HG03469 (cell line): ENCODE data around the gene DDX42.
"Not testable (repeated sequence)": the region's sequence is repeated elsewhere in the genome, so short reads cannot be mapped to it uniquely, and the experiment has no call there.

ENCODE experiments used
- ATAC-seq: cut with Tn5 transposase; IDR thresholded peaks from one replicate; pipeline ENCODE4 v1.9.1; 2021; ENCODE audit warnings: mild to moderate bottlenecking, moderate library complexity, moderate number of reproducible peaks; ENCODE audit not compliant: unreplicated experiment

The DDX42 gene

DNA sequence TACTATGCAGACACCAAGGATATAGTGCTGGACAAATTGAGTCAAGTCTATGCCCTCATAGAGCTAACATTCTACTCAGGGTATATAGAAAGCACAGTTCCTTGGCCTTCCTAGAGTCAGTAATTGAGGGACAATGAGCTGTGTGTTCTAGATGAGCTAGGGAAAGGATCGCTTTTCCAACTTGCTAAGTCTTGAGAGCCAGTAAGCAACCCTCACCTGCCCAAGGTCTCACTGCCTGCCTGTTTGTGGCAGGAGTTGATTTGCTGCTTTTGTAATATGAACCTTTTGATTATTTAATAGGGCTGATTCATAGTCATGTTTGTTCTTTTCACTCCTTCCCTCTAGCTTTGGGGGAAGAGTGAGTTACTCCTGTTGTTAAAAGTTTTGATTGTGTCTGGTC lies 6.5 kb downstream of the DDX42 start:
- no peak for ATAC-seq

DNA sequence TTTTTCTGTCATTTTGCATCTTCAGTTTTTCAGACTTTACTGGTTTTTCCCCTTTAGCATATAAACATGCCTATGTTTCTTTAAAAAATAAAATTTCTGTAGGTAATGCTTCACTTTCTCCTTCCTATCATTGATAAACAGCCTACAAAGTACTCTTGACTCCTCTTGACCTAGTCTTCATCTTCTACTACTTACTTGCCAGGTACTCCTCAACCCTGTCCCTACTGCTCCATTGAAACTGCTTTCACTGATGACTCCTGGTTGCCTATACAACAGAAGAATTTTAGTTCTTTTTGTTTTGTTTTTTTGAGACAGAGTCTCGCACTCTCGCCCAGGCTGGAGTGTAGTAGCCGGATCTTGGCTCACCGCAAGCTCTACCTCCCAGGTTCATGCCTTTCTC lies 7.0 kb downstream of the DDX42 start:
- no peak for ATAC-seq

DNA sequence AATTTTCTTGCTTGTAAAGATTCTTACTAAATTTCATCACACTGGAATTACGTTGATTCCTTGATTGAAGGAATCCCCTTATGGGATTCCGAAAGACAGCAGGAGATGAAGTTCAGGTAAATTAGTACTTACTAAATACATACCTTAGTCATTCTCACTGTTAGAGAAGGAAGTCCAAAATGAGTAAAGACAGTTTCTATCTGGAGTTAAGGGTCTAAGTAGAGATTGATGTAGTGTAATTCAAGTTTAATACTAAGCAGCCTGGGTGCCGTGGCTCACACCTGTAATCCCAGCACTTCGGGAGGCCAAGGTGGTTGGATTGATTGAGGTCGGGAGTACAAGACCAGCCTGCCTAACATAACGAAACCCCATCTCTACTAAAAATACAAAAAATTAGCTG lies 9.6 kb downstream of the DDX42 start:
- no peak for ATAC-seq

DNA sequence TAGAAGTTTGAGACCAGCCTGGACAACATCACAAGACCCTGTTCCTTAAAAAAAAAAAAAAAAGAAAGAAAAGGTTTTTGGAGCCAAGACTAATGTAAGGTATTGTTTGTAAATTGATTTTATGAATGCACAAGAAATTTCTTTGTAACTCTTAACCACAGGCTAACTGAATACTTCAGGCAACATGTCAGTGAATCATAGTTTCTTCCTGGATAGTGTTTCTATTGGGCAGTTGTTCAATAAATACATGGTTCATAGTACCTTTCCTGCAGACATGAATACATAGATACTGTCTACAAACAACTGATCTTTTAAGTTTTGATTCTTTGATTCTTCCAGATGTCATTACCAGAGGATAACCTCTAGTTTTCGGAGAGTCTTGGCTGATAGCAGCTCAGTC lies 11.6 kb downstream of the DDX42 start:
- no peak for ATAC-seq

DNA sequence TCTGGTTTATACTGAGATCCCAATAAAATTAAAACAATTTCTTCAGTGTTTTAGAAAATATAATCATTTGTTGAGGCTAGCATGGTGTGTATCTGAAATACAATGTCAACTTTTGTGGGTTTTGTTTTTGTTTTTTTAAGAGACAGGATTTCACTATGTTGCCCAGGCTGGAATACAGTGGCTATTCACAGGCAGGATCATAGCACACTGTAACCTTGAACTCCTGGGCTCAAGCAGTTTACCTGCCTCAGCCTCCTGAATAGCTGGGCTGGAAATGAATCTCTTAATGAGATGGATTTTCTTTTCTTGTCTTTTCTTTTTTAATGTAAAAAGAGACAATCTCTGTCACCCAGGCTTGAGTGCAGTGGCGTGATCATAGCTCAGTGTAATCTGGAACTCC lies 12.1 kb downstream of the DDX42 start:
- no peak for ATAC-seq

DNA sequence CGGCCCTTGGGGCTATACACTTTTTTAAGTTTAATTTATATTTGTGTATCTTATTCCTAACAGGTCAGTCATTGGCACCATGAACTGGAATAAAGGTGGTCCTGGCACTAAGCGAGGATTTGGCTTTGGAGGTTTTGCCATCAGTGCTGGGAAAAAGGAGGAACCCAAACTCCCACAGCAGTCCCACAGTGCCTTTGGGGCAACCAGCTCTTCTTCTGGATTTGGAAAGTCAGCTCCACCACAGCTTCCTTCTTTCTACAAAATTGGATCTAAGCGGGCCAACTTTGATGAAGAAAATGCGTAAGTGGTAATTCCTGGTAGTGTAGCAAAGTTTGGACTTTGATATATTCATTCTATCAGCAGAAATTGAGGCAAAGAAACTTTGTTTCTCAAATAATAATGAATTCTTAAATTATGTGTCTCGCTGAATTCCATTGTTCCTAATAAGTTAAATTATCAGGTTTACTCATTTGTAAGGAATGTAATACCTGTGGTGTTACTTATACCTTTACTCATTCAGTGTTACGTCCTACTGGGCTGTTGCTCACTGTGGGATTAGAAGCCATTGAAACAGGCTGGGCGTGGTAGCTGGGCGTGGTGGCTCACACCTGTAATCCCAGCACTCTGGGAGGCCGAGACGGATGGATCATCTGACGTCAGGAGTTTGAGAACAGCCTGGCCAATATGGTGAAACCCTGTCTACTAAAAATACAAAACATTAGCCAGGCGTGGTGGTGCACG lies 13.2 kb downstream of the DDX42 start:
- no peak for ATAC-seq

DNA sequence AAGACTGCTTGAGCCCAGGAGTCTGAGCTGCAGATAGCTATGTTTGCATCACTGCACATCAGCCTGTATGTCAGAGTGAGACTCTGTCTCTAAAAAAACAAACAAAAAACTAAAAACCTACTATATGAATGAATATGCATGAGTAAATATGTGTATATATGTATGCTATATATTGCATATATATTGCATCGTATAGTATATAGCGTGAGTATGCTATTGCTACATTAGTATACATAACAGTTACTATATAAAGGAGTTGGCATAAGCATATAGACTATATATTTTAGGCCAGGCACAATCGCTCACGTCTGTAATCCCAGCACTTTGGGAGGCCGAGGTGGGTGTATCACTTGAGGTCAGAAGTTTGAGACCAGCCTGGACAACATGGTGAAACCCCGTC lies 16.1 kb downstream of the DDX42 start:
- ATAC-seq: no peak

DNA sequence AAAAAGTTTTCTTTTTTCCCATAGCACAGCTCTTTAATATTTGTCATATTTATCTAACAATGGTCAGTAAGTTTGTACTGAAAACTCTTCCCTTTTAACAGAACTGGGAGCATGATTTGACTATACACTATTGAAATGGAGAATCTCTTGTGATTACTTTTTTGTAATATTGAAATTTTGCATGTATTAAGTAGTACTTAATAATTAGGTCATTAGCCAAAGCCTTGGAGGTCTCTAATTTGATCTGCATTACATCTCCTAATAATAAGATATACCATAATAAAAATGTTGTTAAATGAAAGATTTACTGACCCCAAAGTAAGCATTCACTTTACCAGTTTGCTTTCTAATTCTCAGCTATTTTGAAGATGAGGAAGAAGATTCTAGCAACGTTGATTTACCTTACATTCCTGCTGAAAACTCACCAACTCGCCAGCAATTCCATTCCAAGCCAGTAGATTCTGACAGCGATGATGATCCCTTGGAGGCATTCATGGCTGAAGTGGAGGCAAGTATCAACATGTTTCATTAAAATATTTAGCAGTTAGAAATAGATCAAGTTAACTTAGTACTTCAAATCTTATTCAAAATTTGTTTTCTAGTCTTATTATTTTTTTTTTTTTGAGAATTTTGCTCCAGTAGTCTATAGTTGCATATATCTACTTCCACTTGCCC lies 18.2 kb downstream of the DDX42 start:
- ATAC-seq: no peak

DNA sequence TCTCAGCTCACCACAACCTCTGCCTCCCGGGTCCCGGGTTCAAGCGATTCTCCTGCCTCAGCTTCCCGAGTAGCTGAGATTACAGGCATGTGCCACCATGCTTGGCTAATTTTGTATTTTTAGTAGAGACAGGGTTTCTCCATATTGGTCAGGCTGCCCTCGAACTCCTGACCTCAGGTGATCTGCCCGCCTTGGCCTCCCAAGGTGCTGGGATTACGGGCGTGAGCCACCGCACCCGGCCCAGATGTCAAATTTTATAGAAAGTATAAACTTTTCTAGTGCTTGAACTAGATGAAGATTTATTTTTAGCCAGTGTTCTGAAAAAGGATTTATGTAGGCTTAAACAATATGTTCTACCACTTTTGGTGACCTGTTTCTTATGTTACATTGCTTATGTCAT lies 22.4 kb downstream of the DDX42 start:
- not testable (repeated sequence) for ATAC-seq

DNA sequence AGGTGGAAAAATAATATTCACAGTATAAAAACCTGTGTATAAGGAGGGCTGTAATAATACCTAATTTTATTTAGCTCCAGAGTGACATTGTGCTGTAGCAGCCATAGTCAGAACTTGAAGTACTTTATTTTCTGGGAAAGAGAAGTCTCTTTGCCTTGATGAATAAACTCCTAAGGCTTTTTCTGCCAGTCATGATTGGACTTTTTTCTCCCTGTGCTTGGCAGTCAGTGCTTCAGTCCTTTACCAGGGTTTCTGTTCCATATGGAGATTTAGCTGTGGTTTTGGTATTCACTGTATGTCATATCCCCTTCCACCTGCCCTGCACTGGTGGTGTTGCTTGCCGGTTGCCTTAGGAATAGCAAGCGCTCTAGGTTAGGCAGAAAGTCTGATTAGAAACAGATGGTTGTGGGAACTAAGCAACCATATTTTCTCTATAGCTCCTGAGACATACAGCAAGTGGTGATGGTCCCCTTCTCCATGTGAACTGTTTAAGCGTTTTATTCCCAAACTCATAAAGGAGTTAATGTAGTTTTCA lies 24.7 kb downstream of the DDX42 start:
- no peak for ATAC-seq

DNA sequence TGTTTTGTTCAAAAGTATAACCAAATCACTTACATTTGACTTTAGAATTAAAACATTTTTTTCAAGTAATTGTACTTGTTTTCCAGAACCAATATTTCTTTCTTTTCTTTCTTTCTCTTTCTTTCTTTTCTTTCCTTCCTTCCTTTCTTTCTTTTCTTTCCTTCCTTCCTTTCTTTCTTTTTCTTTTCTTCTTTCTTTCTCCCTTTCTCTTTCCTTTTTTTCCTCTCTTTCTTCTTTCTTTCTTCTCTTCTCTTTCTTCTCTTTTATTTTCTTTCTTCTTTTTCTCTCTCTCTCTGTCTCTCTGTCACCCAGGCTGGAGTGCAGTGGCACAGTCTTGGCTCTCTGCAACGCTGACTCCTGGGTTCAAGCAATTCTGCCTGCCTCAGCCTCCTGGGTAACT lies 26.8 kb downstream of the DDX42 start:
- ATAC-seq: no peak

DNA sequence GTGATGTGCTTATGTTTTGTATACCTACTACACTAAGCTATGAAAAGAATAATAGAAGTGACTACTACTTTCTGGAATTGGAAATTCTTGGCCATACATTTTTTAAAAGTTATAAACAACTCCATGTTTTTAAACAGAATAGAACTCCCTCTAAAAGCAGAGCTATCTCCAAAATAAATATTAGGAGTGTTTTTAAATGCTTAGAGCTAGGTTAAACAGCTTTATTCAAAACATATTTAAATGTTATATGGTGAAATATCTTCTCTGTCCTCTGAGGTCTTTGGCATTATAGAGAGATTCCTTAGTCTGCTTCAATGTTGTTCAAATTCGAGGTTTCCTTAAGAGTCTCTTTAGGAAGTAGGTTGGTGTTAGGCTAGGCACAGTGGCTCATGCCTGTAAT lies 30.4 kb downstream of the DDX42 start:
- ATAC-seq: no peak

DNA sequence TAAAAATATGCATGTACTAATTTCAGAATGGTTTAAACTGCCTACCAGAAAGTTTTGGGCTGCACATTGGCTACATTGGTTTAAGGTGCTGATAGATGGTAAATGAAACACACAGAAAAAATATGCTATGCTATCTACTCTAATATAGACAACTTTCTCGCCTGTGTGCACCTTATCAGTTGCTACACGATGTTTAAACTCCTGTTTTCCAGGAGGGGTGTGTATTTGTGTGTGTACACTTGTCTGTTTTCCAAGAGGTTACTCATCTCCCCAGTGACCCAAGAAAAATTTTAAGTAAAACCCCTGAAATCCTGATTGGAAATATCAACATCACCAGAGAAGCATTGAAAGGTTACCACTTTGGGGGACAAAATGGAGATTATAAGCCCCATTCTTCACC lies 31.6 kb downstream of the DDX42 start:
- no peak for ATAC-seq

DNA sequence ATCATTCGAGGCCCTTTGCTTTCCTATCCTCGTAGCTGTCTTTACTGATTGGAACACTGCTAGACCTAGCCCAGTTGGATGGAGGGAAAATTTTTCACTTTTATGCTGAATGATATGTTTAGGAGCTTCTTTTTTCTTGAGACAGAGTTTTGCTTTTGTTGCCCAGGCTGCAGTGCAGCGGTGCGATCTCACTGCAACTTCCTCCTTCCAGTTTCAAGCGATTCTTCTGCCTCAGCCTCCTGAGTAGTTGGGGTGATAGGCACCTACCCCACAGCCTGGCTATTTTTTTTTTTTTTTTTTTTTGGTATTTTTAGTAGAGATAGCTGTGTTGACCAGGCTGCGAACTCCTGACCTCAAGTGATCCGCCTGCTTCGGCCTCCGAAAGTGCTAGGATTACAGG lies 36.0 kb downstream of the DDX42 start:
- ATAC-seq: no peak

DNA sequence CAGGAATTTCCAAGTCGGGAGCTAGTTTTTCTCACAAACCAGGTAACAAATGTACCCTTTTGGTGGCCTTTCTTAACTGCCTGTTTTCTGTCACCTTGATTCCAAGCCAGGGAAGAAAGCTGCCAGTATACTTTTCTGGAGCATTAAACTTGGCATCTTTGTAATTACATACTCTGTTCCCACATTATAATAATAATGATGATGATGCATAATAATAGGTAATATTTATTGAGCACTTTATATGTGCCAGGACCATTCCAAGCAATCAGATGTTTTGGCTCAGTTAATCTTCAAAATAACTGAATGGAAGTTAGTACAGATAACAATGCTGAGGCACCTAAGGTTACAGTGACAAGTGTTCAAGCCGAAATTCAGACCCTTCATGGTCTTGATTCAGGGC lies 42.2 kb downstream of the DDX42 start:
- no peak for ATAC-seq

DNA sequence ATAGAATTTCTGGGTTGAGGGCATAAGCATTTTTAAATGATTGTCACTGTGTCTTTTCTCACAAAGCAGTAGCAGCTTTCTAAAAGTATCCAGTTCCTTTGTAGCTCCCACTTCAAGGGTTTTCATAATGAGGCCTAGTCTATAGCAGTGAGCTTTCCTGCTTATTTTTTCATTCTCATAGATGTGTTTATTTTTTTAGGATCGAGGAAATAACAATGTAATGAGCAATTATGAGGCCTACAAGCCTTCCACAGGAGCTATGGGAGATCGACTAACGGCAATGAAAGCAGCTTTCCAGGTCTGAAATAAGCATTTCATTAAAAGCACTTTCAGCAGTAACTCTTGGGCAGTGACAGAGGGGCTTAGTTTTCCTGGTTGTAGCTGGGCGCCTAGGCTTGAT lies 42.7 kb downstream of the DDX42 start:
- ATAC-seq: no peak

DNA sequence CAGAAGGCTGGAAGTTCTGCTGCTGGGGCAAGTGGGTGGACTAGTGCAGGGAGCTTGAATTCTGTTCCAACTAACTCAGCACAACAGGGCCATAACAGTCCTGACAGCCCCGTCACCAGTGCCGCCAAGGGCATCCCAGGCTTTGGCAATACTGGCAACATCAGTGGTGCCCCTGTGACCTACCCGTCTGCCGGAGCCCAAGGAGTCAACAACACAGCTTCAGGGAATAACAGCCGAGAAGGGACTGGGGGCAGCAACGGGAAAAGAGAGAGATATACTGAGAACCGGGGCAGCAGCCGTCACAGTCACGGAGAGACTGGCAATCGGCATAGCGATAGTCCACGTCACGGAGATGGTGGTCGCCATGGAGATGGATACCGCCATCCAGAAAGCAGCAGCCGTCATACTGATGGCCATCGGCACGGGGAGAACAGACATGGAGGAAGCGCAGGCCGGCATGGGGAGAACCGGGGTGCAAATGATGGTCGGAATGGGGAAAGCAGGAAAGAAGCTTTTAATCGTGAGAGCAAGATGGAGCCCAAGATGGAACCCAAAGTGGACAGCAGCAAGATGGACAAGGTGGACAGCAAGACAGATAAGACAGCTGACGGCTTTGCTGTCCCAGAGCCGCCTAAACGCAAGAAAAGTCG lies 43.9 kb downstream of the DDX42 start:
- ATAC-seq: no peak

DNA sequence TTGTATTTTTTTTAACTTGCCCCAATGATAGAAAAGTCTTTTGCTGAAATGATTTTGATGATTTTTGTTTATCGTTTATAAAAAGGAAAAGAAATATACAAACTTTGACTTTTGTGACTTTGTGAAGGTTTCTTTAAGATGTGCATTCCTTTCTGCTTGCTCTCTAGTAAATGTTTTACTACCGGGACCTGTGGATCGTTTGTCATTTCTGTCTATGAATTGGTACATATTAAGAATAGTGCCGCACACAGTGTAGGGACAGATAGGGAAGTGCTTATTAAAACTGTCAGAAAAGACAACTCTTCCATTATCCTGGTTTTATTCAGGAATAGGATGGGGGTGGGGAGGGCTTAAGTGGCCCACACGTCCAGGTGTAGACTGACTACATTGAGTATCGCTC lies 45.2 kb downstream of the DDX42 start:
- ATAC-seq: no peak

DNA sequence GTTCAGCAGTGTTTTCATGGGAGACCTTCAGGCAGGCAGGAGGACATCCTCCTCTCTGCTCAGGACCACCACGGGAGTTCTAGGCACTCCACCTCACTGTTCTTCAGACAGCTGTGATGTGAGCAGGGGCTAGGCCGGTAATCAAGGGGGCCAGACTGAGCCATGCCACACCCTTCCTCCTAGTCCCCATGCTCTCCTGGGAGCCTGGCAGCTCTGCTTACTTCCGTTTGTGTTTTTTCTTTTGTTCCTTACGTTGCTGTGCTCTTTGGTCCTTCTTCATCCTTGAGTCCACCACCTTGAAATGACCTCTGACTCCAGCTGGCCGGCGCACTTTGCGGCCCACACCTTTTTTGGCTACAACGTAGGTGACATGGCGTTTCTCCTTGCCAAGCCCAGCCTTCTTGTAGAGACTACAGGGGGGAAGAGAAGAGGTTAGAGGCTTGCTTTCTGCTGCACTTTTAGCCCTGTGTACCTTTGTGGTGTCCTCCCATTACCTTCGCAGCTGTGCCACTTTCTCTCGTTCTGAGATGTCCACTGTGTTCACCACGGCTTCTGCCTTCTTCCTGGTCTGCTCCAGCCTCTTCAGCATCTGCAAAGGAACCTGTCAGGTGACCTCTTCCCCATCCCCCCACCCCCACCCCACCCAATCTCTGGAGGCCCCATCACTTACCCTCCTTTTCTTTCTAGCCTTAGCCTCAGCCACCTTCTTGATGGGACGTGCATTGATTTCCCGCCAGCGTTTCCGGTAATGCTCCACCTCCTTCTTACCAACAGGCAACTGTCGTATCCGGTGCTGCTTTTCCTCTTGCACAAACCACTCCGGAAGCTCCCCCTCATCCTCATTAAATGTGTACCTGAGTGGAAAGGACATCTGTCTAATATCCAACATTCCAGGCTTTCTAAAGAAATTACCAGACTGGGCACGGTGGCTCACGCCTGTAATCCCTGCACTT lies 45.9 kb downstream of the DDX42 start:
- no peak for ATAC-seq

DNA sequence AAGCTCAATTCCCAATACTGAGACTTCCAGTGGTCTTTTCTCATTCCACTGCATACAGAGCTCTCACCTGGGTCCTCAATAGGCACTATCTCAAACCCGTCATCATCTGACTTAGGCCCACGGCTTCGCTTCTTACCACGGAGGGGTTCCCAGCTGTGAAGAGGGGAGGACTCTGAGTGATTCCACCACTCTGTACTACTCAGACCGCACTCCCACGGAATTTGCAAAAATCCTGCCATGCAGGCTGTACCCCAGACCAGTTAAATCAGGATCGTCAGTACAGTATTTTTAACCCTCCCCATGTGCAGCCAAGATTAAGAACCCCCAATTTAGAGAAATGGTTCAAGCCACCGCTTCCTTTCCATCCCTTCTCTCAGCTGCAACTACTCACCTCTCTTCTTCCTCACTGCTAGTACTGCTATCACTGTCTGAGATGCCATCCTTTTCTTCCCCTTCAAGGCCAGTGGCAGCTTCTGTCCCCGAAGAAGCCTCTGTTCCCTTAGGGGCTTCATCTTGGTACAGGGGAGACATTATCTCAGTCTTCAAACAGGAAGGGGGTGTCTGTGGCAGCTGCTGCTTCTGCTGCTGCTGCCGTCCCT lies 47.1 kb downstream of the DDX42 start:
- ATAC-seq: no peak

DNA sequence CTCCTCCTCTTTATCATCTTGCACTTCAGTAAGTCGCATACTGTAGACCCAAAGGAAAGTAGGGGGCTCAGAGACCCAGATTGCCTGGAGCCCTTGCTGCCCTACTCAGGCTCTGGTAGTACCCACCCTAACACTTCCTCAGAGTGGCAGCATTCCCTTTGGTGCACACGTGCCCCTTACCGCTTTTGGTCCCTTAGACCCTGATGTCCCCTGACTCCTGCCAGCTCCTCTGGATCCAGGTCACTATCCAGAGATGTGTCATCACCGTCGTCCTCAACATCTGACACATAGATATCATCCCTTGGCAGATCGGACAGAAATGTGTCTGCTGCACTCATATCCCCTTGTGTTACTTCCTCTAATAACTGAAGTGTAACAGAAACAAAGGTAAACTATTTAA lies 47.8 kb downstream of the DDX42 start:
- ATAC-seq: no peak
